ENCODE data around the gene TRPM6.

The TRPM6 gene

DNA sequence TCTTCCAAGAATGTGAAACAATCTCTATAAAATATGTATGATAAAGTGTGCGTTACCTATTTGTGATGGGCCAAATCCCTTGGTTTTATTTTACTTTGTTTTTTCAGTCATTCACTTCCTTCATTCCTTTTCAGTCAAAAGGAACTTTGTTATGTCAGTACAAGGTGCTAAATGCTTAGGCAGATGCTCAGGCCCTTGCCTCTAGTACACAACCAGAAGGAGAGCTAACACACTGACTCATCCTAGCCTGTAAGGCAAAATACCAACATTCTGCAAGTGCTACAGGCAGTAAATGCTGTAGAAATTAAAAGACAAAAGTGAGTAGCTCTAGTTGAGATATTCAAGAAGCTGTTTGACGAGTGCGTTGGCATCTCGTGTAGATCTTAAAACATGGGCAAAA, 49.4 kb downstream of the TRPM6 start:
- FAIRE-seq (no peak), DNase-seq (ENCODE audit: insufficient read length, low spot score) (no peak)
- TF ChIP-seq, protein P1, sequence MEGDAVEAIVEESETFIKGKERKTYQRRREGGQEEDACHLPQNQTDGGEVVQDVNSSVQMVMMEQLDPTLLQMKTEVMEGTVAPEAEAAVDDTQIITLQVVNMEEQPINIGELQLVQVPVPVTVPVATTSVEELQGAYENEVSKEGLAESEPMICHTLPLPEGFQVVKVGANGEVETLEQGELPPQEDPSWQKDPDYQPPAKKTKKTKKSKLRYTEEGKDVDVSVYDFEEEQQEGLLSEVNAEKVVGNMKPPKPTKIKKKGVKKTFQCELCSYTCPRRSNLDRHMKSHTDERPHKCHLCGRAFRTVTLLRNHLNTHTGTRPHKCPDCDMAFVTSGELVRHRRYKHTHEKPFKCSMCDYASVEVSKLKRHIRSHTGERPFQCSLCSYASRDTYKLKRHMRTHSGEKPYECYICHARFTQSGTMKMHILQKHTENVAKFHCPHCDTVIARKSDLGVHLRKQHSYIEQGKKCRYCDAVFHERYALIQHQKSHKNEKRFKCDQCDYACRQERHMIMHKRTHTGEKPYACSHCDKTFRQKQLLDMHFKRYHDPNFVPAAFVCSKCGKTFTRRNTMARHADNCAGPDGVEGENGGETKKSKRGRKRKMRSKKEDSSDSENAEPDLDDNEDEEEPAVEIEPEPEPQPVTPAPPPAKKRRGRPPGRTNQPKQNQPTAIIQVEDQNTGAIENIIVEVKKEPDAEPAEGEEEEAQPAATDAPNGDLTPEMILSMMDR (IDR thresholded peaks at IDR 0.05; ENCODE audit: insufficient read depth, missing control alignments), result no peak

DNA sequence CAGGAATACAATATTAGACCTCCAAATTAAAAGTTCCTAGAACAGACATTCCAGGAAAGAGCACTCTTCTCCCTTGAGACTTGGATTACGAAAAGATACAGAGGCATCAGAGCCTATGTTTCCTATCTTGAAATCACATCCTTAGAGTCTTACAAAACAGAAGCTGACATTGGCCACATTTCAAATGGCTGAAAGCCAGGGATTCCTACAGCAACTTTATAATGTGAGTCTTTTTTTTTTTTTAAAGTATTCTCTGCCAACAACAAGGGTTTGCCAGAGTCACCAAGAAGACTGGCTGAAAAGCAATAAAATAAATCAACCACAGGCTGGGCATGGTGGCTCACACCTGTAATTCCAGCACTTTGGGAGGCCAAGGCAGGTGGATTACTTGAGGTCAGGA, 63.1 kb downstream of the TRPM6 start:
- FAIRE-seq (no peak), DNase-seq (ENCODE audit: insufficient read length, low spot score) (no peak)
- TF ChIP-seq, protein P1 (IDR thresholded peaks at IDR 0.05; ENCODE audit: insufficient read depth, missing control alignments), result no peak

DNA sequence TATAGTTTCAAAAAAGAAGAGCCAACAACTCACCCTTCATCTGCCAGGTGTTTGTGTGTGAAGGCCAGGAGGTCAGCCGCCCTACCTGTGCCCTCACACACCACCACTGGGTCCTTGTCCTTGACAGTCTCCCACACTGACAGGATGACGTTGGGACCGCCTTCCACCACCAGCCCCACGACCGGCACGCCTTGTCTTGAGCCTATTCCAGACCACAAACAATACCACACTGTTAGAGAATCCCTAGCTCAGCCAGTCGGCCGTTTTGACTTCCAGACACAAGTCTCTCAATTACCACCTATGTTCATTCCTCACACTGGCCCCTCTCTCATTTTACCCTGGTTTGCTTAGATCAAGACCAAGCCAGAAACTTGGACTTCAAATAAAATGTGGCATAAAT, 66.1 kb downstream of the TRPM6 start:
- FAIRE-seq, result no peak
- TF ChIP-seq, protein P1 (IDR thresholded peaks at IDR 0.05; ENCODE audit: insufficient read depth, missing control alignments), result no peak
- no peak for DNase-seq (ENCODE audit: insufficient read length, low spot score)

DNA sequence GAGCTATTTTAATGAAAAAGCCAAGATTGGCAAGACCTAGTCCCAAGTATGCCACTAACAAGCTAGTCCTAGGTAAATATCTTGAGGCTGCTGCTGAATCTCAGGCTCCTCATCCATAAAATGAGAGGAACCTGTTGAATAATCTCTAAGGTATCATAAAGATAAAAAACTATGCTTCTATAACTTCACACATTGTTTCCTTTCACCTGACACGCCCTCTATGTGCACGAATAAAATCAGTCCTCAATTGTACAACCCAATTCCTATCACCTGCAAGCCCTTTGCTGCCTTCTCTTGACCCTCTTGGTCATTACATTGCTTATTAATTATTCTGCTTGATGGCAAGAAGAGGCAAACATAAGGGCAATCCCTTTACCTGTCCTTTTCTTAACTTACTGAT, 69.9 kb downstream of the TRPM6 start:
- TF ChIP-seq, protein P1 (IDR thresholded peaks at IDR 0.05; ENCODE audit: insufficient read depth, missing control alignments), result no peak
- no peak for FAIRE-seq
- no peak for DNase-seq (ENCODE audit: insufficient read length, low spot score)

DNA sequence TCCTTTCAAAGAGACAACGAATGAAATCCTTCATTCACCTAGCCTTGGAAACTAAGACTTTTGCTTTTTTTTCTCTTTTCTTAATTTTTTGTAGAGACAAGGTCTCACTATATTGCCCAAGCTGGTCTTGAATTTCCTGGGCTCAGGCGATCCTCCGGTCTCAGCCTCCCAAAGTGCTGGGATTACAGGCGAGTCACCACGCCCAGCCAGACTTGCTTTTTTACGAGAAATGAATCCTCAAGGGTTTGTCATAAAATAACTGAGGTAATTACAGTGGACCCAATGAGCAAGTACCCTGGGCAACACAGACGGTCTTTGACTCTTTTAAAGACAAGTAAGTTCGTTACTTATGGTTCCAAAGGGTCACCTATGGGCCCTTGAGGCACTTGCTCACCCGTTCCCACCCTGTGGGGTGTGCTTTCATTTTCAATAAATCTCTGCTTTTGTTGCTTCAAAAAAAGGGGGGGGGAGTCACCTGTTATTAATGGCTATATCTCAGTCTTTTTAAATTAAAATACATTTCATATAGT, 70.4 kb downstream of the TRPM6 start:
- TF ChIP-seq, protein P1 (IDR thresholded peaks at IDR 0.05; ENCODE audit: insufficient read depth, missing control alignments), result no peak
- no peak for FAIRE-seq
- no peak for DNase-seq (ENCODE audit: insufficient read length, low spot score)

DNA sequence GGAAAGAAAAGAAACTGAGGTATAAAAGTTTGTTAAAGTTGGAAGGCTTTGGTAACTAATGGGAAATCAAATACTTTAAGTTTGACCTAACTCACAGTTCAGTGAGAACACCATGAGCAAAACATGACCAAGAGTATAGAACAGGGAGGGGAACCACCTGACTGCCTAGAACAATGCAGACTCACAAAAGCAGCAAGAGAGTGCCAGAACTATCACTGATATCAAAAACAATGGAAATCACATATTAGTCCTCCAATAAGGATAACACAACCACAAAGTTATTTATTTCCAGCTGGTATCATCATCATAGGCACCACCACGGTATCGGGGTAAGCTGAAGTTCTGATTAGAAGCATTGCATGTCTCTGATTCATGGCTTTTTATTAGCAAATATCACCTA, 77.5 kb downstream of the TRPM6 start:
- DNase-seq (ENCODE audit: insufficient read length, low spot score) (no peak), FAIRE-seq (no peak)
- TF ChIP-seq, protein P1 (IDR thresholded peaks at IDR 0.05; ENCODE audit: insufficient read depth, missing control alignments), result no peak

DNA sequence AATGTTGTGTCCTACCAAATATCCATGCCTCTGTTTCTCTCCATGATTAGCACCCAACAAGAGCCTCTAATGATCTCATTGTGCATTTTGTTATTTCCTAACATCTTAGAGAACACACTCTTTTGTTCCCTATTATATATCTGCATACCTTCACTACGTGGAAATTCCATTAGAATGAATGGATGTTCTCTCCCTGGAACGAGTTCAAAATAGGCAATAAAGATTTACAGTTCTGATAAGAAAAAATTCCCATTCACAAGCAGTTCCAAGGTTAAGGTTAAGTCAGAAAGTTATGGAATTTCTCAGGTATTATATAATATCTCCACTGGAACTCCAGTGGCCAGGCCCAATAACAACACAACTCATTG, 83.7 kb downstream of the TRPM6 start:
- FAIRE-seq, result no peak
- DNase-seq (ENCODE audit: insufficient read length, low spot score), result no peak
- TF ChIP-seq, protein P1 (IDR thresholded peaks at IDR 0.05; ENCODE audit: insufficient read depth, missing control alignments), result no peak
